Frontal cortex (tissue), 4 donors: Measurements from ENCODE around the gene SIGLEC14. TPM values are rescaled to one million over a fixed set of nuclear protein-coding genes. Genes with fewer than 3 reads are reported as not detected.

ENCODE experiments used
- DNase-seq, 2 donors: peaks; one replicate each; pipeline ENCODE4 v3.0.0; 2012; ENCODE audit warnings: low spot score in 2 of 2
- FAIRE-seq: peaks from 2 replicates; lab custom pipeline; 2012; peaks lifted over from hg19 to GRCh38; lab: Jason Lieb, UNC
- total RNA-seq: library from RNA; depleted of rRNA; stranded (reverse); fragments of >200 nt; gene quantifications from one replicate; pipeline ENCODE4 v1.2.3, GENCODE V29; 2014
- donor health status: control.
- donor health status: control.
- donor health status: control.

Gene SIGLEC14
- total RNA-seq, 1 donor from 2014 or later: 0.41 TPM

DNA sequence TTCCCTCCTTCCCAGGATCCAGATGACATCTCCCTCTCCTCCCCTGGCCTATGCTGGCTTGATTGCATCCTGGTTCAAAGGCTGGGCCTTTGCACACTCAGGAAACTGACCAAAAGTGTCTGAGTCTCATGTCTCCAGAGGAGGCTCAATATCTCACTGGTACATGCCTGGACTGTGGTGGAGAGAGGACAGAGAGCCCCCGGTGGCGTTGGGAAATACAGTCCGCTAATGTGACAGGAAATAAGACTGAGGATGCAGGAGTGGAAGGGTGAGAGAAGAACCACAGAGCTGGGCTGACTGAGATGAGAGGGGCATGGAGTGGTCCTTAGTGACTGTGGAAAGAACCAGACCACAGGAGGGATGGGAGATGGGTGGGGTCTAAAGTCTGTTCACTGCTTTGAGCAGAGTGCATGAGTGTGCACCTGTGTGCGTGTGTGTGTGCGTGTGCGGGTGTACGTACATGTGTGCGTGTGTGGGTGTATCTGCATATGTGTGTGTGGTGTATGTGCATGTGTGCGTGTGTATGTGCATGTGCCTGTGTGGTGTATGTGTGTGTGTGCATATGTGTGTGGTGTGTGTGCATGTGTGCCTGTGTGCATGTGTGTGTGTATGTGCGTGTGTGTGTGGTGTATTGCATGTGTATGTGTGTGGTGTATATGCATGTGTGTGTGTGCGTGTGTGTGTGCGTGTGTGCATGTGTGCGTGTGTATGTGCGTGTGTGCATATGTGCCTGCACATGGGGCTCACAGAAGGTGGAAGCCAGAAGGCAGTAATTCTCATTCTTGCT, 18.3 kb downstream of the SIGLEC14 start:
- DNase-seq (no peak), FAIRE-seq (no peak)

DNA sequence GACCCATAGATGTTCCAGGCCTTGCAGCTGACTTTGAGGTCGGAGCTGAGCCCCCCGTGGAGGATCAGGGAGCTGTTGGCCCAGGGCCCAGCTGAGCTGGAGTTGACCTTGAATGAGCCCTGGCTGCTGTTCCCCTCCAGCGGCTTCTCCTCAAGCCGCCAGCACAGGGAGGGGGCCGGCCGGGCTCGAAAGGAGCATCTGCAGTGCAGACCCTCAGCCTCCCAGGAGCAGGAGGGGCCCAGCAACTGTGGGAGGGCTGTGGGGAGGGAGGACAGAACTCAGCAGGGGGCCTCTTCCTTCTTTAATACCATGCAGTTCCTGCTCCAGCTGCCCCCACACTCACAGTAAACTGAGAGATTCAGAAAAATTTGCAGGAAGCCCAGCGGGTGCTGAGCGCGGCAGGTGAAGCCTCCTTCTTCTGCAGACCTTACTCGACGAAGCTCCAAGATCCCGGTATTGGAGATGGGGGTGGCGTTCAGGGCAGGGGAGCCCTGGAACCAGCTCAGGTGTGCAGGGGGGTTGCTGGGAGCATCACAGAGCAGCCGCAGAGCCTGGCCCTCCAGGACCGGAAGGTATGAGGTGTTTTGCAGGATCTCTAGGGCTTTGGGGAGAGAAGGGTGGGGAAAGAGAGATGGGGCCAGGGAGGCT, 19.0 kb downstream of the SIGLEC14 start:
- no peak for DNase-seq
- FAIRE-seq: no peak

DNA sequence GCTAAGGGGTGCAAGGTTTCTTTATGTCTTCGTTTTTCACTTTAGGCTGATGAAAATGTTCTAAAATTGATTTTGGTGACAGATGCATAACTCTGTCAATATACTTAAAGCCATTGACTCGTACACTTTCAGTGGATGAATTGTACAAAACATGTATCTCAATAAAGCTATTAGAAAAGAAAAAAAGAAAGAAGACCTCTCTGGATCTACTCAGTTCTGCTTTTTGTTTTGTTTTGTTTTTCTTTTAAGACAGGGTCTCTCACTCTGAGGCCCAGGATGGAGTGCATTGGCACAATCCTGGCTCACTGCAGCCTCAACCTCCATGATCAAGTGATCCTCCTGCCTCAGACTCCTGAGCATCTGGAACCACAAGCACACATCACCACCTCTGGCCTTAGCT, 19.9 kb downstream of the SIGLEC14 start:
- DNase-seq: no peak

DNA sequence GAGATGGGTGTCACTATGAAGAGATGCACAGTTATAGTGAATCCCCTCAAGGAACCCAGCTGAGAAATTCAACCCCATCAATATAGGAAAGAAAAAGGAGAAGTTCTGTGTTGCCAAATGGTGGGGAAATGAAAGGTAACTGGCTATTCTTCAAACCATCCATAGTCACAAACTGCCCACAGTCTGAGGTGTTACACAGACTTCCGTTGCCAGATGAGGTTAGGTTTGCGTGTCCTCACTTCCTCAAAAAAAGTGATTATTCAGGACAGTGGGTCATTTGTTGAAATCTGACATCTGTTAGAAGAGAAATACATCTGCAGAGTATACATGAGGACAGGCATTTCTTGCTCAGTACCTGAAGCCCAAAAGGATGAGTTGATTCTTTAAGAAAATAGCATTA, 25.4 kb downstream of the SIGLEC14 start:
- FAIRE-seq: no peak
- no peak for DNase-seq

More for the DNA sequence above, 19.9 kb downstream of the SIGLEC14 start:
- FAIRE-seq: no peak

DNA sequence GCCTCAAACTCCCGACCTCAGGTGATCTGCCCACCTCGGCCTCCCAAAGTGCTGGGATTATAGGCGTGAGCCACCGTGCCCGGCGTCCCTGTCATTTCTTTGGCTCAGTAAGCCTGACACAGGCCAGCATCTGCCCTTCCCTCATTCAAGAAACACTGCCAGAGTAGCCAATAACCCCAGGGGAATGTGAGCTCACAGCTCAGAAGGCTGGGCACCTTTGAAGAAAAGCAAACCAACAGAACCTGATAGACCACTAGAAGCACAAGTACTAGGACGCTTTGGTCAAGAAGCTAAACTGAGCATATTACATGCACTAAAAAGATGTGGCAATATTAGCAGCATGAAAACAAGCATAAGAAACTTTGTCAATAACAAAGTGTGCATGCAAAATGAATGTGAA, 30.6 kb downstream of the SIGLEC14 start:
- FAIRE-seq (no peak), DNase-seq (no peak)

DNA sequence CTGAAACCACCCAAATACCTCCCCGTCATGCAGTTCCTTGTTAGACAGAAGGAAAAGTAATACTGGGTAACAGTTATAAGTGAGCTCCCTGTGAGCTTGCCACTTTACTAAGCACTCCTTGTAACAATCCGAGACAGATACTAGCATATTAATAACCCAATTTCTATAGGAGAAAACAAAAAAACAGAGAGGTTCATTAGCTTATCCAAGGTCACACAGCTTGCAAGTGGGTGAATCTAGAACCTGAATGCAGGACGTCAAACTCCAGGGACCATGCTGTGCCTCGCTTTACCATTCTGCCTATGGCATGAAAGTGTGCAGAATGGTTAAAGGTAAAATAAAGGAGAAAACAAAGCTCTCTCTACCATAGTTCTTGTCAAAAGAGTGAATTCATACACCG, 31.8 kb downstream of the SIGLEC14 start:
- FAIRE-seq: no peak
- no peak for DNase-seq

DNA sequence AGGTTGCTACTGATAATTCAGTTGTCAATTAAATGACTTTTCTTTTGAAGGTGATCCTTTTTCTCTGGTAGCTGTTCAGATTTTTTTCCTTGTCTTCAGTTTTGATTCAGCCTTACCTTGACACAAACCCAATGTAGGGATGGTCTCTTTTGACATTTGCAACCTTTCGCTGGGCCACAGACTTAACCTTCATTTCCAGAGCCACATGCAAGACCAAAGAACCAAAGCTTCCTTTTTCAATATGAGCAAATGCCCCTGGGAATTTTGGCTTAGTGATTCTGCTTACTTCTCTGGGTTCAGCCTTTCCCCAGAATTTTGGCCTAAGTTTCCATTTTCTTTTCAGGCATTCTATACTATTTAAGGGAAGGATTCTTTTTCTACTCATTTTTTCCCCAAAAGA, 36.0 kb downstream of the SIGLEC14 start:
- no peak for DNase-seq
- no peak for FAIRE-seq

DNA sequence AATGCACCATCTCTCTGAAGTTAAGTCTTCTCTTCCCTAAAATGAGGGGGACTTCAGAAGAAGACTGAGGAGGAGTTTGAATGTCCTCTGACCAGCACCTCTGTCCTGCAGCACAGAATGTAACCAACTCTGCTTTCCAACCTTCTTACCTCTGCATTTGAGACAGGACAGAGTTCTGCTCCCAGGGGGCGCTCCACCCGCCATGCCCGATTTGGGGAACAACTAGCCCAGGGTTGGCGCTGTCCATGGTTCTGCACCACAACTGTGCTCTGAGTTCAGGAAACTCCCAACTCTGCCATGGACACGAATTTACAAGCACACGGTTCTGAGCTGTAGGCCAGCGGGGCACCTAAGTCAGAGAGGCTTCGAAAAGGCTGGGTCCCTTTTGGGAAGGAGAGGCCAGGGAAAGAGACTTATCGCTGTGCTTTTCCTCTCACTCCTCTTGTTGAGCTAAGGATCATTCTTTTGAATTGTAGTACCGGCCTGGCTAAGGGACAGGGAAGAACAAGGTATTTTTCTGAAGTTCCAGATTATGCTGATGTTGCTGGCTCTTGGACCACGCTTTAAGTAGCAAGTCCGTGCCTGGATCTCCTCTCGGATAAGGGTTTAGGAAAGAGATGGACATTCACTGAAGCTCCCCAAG, 38.6 kb downstream of the SIGLEC14 start:
- DNase-seq (peak in 1 of 2 donors; percentile 33), FAIRE-seq (no peak)

DNA sequence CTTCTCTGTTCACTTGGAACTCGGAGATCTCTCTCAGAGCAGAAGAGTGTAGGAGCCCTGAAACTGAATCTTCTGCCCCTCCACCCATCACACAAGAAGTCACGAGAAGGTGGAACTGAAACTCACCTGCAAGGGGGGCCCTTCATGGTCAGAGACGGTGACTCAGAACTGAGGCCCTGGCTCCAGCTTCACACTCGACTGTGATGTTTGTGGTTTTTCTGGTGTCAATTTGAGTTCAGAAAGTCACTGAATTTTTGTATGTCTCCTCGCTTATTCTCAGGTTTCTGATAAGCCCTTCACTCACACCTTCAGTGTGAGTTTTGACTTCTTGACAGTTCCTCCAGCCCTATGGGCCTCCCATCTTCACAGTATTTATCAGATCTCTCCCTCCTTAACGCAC, 39.5 kb downstream of the SIGLEC14 start:
- no peak for DNase-seq
- no peak for FAIRE-seq

DNA sequence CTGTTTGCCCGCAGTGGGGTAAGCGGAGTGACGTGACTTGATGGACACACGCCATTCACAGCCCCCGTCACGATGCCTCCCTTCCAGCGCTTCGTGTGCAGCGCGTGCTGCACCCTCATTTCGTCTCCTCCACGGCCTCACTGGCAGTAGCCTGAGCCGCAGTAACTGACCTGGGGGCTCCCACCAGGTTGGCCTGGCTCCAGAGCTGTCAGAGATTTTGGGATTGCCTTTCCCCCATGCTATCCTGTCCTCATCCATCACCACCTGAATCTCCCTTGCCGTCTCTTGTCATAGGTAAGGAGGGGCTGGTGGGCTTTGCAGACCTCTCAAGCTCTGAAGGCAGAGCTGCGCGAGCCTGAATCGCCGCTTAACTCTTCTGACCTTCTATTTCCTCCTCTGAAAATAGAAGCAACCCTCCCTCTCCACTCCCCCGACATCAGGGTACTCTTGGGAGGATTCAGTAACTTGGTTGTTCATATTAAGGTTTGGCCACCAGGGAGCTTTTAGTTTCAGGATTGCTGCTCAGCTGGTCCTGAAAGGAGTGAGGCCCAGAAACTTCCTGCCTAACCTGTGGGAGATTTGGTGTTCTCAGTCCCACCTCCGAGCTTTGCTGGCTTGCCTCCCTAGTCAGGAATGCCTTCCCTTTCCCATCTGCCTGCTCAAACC, 44.3 kb downstream of the SIGLEC14 start:
- no peak for DNase-seq

DNA sequence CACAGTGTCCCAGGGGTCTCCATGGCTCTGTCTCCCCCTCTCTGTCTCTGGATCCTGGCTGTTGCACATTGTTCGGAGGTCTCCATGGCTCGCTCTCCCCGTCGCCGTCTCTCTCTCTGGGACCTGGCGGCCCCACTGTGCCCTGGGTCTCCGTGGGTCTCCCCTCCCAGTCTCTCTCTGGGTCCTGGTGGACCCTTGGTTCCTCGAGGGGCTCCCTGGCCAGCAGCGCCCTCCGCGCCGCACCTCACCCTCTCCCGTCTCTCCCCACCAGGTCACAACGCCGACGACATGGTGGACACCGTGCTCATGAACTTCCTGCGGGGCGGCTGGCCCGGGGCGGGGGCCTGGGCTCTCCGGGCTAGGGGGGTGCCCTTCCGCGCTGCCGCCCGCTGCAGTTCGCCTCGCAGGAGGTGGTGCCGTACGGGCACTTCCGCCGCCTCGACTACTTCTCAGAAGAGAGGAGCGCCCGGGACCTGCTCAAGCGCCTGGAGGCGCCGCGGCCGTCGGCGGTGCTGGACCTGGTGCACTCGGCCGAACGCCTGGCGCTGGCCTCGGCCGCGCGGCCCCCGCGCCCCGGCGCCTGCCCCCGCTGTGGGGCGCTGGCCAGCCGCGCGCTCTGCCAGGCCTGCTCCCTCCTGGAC, 45.6 kb downstream of the SIGLEC14 start:
- DNase-seq (no peak), FAIRE-seq (no peak)

More for the DNA sequence above, 44.3 kb downstream of the SIGLEC14 start:
- FAIRE-seq: no peak

DNA sequence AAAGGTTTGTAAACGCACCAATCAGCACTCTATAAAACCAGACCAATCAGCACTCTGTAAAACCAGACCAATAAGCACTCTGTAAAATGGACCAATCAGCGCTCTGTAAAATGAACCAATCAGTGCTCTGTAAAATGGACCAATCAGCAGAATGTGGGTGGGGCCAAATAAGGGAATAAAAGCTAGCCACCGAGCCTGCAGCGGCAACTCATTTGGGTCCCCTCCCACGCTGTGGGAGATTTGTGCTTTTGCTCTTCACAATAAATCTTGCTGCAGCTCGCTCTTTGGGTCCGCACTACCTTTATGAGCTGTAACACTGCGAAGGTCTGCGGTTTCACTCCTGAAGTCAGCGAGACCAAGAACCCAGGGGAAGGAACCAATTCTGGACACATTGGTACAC, 47.5 kb downstream of the SIGLEC14 start:
- FAIRE-seq: no peak
- no peak for DNase-seq

DNA sequence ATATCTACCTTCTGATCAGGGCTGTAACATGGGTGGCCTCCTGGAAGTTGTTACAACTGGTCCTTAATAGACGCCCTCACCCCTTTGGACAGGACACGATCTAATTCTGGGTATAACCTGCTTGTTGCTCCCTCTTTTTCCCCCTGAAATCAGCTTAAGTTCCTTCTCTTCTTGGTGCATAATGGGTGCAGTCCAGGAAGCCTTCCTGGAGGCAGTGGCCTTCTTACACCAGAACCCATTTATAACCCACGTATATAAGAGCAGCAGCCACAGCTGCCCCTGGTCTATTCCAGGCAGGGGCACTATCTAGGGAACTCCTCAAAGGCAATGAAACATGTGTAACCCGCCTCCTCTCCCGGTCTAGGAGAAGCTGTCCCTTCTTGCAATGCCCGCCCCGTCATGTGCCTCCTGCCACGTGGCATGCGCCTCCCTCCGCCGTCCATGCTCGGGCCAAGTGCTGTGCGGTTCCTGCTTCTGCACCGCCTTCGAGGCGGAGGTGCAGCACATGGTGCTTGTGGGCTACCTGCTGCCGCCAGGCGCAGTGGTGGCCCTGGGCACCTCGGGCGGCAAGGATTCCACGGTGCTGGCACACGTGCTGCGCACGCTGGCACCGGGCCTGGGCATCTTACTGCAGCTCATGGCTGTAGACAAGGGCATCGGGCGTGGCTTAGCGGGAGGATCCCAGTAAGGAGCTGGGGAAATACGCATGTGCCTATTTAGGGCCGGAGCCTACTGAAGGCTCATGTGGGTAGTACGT, 48.3 kb downstream of the SIGLEC14 start:
- no peak for FAIRE-seq
- no peak for DNase-seq

DNA sequence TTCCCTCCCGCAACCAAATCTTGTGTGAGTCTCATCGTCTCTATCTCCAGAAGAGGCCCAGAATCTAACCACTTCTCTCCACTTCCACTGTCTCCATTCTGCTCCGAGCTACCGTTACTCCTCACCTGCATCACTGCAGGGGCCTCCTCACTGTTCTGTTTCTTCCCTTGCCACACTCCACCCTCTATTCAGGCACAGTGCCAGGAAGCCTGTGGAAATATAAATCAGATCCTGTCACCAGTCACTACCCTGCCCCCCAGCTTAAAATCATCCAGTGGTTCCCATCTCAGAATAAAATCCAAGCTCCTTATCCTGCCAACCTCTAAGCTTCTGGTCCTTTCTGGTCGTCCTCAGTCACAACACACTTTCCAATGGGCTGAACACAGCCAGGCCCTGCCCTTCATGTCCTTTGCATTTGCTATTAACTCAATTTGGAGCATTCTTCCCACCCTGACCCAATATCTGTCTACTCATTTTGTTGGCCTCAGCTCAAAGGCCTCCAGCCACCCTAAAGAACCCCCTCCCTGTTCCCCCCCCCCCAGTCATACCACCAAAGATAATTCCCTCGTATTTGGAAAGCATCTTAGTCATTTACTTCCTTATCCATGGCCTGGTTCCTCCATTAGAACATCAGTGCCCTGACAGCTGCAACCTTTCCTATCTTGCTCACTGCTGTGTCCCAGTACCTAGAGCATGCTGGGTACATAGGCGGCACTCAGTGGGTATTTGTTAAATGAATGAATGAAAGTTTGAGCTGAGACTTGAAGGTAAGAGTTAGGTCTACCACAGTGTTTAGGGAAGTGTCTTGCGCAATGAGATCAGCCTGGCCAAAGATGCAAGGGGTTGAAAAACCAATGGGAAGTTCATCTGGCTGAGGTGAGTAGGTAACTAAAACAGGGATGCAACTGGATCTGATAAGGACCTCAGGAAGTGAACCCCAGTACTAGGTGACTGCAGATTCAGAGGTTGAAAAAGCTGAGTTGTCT, 51.1 kb downstream of the SIGLEC14 start:
- DNase-seq: no peak
- FAIRE-seq: no peak

DNA sequence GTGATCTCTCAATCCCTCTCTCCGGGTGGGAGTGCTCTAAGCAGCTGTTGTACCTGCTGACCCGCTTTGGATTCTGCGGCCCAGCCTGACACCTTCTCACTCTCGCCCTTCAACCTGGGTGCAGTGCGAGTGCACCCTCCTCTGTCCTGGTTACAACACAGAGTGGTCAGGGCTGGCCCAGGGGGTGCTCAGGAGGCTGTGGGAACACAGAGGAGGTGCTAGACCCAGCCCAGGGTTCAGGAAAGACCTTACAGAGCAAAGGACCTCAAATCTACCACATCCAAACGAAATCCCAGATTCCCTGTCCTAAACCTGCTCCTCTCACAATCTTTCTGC, 51.9 kb downstream of the SIGLEC14 start:
- DNase-seq (no peak), FAIRE-seq (no peak)

DNA sequence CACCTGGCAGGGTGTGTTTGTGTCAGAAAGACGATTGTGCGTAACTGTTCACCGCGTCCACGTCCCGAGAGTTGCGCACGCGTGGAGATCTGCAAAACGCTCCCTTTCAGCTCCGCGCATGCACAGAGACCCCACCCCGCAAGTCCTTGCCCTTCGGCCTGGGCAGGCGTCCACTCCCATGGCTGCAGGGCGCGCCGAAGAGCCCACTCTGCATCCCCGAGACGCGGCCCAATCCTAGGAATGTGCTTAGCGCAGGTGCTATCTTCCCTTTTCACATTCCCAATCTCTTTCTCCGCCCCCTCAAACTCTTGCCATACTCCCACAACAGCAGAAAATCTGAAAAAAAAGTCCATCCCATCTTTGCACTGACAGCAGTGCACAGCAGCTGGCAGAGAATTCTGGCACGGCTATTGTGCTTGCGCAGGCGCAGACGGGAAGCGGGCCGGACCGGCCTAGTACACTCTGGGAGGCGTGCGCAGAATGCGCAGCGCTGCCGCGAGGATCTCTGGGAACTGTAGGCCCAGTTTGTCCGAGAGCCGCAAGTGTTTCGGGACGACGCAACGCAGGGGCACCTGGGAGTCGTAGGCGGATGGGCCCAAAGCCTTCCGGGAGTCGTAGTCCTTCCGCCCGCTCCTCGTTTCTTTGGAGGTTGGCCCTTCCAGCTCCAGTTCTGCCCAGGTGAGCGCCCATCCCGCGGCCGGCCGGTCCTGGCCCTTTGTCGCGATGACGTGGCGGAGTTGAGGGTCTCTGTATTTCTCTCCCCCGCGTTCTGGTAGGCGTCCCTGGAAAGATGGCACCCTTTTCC, 52.5 kb downstream of the SIGLEC14 start:
- peak; percentile 91 to 97 for DNase-seq
- peak; percentile 58 for FAIRE-seq

DNA sequence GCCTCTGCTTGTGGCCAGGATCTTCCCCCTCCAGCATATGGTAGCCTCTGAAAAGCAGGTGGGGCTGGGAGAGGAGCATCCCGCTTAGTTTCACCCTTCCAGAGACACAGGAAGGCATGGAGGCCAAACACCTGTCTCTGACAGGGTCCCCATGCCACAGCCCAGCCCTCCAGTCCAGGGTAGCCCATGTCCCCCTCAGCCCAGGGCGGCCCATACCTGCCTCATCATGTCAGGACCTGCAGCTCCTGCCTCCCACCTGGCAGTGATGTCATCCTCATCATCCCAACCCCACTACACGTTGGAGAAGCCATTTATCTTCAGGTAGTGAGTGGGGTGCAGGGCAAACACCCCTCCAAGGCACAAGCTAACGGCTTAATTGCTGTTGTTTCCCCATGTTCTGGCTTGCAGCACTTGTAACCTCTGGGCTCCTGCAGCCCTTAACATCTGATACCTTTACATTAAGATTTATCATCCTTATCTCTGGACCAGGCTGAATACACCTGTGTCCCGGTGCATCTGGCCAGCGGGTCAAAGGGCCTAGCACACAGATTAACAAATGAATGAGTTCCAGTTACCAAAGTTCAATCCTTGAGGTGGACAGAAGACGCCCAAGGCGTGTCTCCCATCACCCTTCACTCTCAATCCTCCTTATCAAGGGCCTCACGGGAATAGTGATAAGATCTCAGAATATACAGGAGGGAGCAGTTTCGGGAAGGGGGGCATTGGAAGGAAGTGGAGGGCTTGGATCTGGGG, 53.3 kb downstream of the SIGLEC14 start:
- FAIRE-seq (no peak), DNase-seq (no peak)
